GM12872 (cell line): Measurements from ENCODE around the gene CRYGC.

Experiments
- TF ChIP-seq, protein P1 (sequence below): IDR thresholded peaks from 3 replicates; pipeline ENCODE4 v1.5.1; 2011; ENCODE audit warnings: low read depth, mild to moderate bottlenecking, low read length, moderate library complexity; ENCODE audit not compliant: insufficient read depth

The CRYGC gene

DNA sequence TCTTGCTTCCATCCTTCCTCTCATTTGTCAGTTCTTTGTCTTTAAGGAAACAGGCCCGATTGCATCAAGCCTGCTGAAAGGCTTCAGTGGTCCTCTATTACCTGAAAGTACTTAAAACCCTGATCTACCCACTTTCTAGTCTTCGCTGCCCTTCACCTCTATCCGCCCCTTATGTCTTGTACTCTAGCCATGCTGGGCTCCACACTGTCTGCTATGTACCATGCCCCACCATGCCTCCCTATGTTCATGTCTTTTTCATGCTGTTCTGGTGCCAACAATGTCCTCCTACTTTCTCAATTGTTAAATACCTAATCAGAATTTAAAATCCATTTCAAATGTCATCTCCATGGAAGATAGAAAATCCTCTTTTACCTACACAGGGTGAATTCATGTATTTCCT lies 33.5 kb downstream of the CRYGC start:
- TF ChIP-seq, protein P1, sequence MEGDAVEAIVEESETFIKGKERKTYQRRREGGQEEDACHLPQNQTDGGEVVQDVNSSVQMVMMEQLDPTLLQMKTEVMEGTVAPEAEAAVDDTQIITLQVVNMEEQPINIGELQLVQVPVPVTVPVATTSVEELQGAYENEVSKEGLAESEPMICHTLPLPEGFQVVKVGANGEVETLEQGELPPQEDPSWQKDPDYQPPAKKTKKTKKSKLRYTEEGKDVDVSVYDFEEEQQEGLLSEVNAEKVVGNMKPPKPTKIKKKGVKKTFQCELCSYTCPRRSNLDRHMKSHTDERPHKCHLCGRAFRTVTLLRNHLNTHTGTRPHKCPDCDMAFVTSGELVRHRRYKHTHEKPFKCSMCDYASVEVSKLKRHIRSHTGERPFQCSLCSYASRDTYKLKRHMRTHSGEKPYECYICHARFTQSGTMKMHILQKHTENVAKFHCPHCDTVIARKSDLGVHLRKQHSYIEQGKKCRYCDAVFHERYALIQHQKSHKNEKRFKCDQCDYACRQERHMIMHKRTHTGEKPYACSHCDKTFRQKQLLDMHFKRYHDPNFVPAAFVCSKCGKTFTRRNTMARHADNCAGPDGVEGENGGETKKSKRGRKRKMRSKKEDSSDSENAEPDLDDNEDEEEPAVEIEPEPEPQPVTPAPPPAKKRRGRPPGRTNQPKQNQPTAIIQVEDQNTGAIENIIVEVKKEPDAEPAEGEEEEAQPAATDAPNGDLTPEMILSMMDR = no peak

DNA sequence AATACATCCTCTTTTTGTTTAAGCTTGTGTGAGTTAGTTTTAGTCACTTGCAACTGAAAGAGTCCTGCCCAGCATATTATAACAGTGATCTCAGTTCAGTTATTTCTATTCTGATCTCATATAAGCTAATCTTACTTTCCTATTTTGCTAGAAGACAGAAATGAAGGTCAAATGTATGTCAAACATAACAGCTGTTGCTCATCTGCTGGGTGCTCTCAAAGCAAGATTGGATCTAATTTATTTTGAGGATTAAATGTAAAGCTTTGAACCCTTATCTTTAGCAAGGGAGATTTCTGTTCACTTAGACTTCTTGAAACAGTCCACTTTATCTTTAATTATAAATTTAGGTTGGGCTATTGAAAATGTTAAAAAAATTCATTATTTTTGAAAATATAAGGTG lies 36.5 kb downstream of the CRYGC start:
- TF ChIP-seq, protein P1 = no peak

DNA sequence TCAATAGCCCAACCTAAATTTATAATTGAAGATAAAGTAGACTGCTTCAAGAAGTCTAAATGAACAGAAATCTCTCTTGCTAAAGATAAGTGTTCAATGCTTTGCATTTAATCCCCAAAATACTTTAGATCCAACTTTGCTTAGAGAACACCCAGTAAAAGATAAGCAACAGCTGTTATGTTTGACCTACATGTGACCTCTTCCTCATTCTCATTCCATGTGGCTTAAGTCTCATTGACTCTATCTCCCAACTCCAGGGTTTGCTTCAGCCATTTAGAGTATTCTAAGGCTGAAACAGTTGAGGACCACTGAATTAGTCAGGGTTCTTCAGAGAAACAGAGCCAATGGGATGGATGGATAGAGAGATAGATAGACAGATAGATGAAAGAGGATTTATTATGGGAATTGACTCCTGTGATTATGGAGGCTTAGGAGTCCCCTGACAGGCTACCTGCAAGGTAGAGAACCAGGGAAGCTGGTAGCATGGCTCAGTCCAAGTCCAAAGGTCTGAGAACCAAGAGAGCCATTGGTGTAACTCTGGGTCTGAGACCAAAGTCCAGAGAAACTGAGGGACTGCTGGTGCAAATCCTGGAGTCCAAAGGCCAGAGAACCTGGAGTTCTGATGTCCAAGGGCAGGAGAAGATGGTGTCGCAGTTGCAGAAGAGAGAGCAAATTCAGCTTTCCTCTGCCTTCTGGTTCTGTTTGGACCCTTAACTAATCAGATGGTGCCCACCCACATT lies 37.4 kb downstream of the CRYGC start:
- TF ChIP-seq, protein P1 = no peak

DNA sequence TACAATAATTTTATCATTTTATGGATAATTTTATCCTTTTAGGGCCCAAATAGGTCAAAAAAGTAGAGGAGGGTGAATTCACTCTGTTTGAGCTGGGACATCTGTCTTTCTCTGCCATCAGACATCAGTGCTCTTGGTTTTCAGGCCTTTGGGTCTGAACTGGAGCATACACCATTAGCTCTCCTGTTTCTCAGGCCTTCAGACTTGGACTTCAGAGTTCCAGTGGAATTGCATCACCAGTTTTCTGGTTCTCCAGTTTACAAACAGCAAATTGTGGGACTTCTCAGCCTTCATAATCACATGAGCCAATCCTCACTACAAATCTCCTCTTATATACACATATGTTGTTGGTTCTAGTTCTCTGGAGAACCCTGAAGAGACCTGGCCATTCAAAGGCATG lies 39.2 kb downstream of the CRYGC start:
- TF ChIP-seq, protein P1 = no peak

DNA sequence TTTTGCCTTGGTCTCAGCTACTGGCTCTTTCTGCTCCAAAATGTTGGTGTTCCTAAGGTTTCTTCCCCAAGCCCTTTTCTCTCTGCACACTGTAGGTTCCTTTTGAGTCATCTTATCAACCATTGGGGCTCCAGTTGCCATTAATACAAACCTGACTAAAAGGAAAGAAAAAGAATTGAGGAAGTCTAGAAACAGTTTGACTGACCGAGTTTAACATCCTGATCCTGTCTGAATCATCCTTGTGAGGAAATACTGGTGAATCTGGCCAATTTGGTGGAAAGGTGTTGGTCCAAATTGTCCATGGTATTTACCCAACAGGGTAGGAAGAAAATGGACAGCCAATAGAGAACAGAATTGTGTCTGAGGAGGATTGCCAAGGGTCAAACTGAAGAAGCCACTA lies 43.6 kb downstream of the CRYGC start:
- TF ChIP-seq, protein P1 = no peak

DNA sequence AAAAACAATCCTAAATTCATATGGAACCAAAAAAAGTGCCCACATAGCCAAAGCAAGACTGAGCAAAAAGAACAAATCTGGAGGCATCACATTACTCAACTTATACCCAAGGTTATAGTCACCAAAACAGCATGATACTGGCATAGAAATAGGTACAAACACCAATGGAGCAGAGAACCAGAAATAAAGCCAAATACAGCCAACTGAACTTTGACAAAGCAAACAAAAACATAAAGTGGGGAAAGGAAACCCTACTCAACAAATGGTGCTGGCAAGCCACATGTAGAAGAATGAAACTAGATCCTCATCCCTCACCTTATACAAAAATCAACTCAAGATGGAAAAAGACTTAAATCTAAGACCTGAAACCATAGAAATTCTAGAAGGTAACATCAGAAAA lies 45.8 kb downstream of the CRYGC start:
- TF ChIP-seq, protein P1 = no peak
